Activated T-helper 2 cell treated with anti-CD3 and anti-CD28 coated beads, Interferon-gamma antibody, Interleukin-2, Interleukin-4, amounts not matched to agents 10 μg/mL and 5 μg/mL and 100 μg/mL, durations not matched to agents 14 hours and 24 hours and 36 hours (primary cell): Measurements from ENCODE around the gene ERO1B. TPM values are rescaled to one million over a fixed set of nuclear protein-coding genes. Genes with fewer than 3 reads are reported as not detected.
"Not testable (repeated sequence)": the region's sequence is repeated elsewhere in the genome, so short reads cannot be mapped to it uniquely, and the experiment has no call there.

Experiments
- DNase-seq: peaks from one replicate; pipeline ENCODE4 v3.0.0; 2021; ENCODE audit warnings: low spot score
- H3K27ac Mint-ChIP-seq: one replicate; pipeline ENCODE4 v1.8.0; 2021; ENCODE audit warnings: mixed read lengths
- H3K27me3 Mint-ChIP-seq: one replicate; pipeline ENCODE4 v1.8.0; 2021; ENCODE audit warnings: low read depth, mixed read lengths
- H3K36me3 Mint-ChIP-seq: one replicate; pipeline ENCODE4 v1.8.0; 2021; ENCODE audit warnings: low read depth, mixed read lengths
- H3K4me1 Mint-ChIP-seq: one replicate; pipeline ENCODE4 v1.8.0; 2021; ENCODE audit warnings: low read depth, mixed read lengths
- H3K4me3 Mint-ChIP-seq: one replicate; pipeline ENCODE4 v1.8.0; 2021; ENCODE audit warnings: low read depth, mild to moderate bottlenecking, moderate library complexity, mixed read lengths
- H3K9me3 Mint-ChIP-seq: one replicate; pipeline ENCODE4 v1.8.0; 2021; ENCODE audit warnings: mixed read lengths
- intact Hi-C: fragments of 100-400 bp; cut with micrococcal nuclease; formaldehyde crosslinking; loops from one replicate; pipeline ENCODE4 v1.15.1; 2023
- total RNA-seq: library from RNA; stranded (reverse); gene quantifications from 2 replicates; pipeline ENCODE4 v1.2.3, GENCODE V29; 2022

ERO1B gene
- total RNA-seq: 2.4 and 3.2 TPM in 2 replicates

GRCh38 chr1:236281654-236282424 lies at the start of gene ERO1B:
ERO1B (minus strand) TSS chr1:236281958; CDS start chr1:236281783, 175 bp downstream.
- Mint-ChIP-seq H3K27me3 (peaks cover 22% of the 10 kb centered on the region), H3K36me3 (peaks cover 2% of the 10 kb centered on the region), H3K27ac (peak within 1 kb of the TSS; percentile 53), H3K4me1 (peaks cover 34% of the 10 kb centered on the region), H3K9me3 (no peaks in the 10 kb centered on the region), H3K4me3 (peak within 1 kb of the TSS; percentile 83)
- peak; percentile 96 for DNase-seq
- intact Hi-C loops: loop anchor here (1.0 to 5.0 kb wide), 5 partner anchors 140 to 513 kb away; partner anchors contain the start of genes GPR137B, LGALS8 and MTR

- DNase-seq, H3K27me3 Mint-ChIP-seq, H3K4me1 Mint-ChIP-seq, H3K27ac Mint-ChIP-seq, intact Hi-C loops, H3K9me3 Mint-ChIP-seq, H3K4me3 Mint-ChIP-seq, H3K36me3 Mint-ChIP-seq: not testable (repeated sequence)
Observed at GRCh38 chr1:236331412-236331811, 49.7 kb upstream of the ERO1B start.

- Mint-ChIP-seq H3K4me1 (no peaks in the 10 kb centered on the region), H3K36me3 (no peaks in the 10 kb centered on the region), H3K27ac (no peak overlapping the region), H3K27me3 (peaks cover 4% of the 10 kb centered on the region), H3K9me3 (peaks cover 22% of the 10 kb centered on the region), H3K4me3 (no peak overlapping the region)
- intact Hi-C loops: no loop called here
- DNase-seq: no peak
Observed at GRCh38 chr1:236326432-236326831, 44.7 kb upstream of the ERO1B start.

GRCh38 chr1:236325567-236325966 lies 43.8 kb upstream of the ERO1B start:
- intact Hi-C loops: no loop called here
- H3K27me3 Mint-ChIP-seq: peaks cover 4% of the 10 kb centered on the region
- no peaks in the 10 kb centered on the region for H3K4me1 Mint-ChIP-seq
- DNase-seq: no peak
- H3K9me3 Mint-ChIP-seq: peaks cover 29% of the 10 kb centered on the region
- H3K36me3 Mint-ChIP-seq: no peaks in the 10 kb centered on the region
- no peak overlapping the region for H3K27ac Mint-ChIP-seq
- no peak overlapping the region for H3K4me3 Mint-ChIP-seq

- peaks cover 4% of the 10 kb centered on the region for H3K27me3 Mint-ChIP-seq
- no peak overlapping the region for H3K27ac Mint-ChIP-seq
- H3K36me3 Mint-ChIP-seq: no peaks in the 10 kb centered on the region
- intact Hi-C loops: no loop called here
- DNase-seq: no peak
- no peak overlapping the region for H3K4me3 Mint-ChIP-seq
- H3K4me1 Mint-ChIP-seq: no peaks in the 10 kb centered on the region
- peaks cover 29% of the 10 kb centered on the region for H3K9me3 Mint-ChIP-seq
Observed at GRCh38 chr1:236323819-236324411, 42.2 kb upstream of the ERO1B start.

GRCh38 chr1:236322566-236323409 lies 41.0 kb upstream of the ERO1B start:
- intact Hi-C loops: no loop called here
- Mint-ChIP-seq H3K4me1 (no peaks in the 10 kb centered on the region), H3K27ac (no peak overlapping the region), H3K9me3 (peaks cover 29% of the 10 kb centered on the region), H3K27me3 (peaks cover 4% of the 10 kb centered on the region), H3K36me3 (no peaks in the 10 kb centered on the region), H3K4me3 (no peak overlapping the region)
- DNase-seq: no peak

GRCh38 chr1:236321101-236321500 lies 39.3 kb upstream of the ERO1B start:
- no peak overlapping the region for H3K27ac Mint-ChIP-seq
- no peak for DNase-seq
- peaks cover 4% of the 10 kb centered on the region for H3K27me3 Mint-ChIP-seq
- peaks cover 29% of the 10 kb centered on the region for H3K9me3 Mint-ChIP-seq
- H3K36me3 Mint-ChIP-seq: no peaks in the 10 kb centered on the region
- intact Hi-C loops: no loop called here
- no peak overlapping the region for H3K4me3 Mint-ChIP-seq
- H3K4me1 Mint-ChIP-seq: no peaks in the 10 kb centered on the region

GRCh38 chr1:236320671-236321070 lies 38.9 kb upstream of the ERO1B start:
- peaks cover 29% of the 10 kb centered on the region for H3K9me3 Mint-ChIP-seq
- H3K36me3 Mint-ChIP-seq: no peaks in the 10 kb centered on the region
- no peaks in the 10 kb centered on the region for H3K4me1 Mint-ChIP-seq
- H3K27me3 Mint-ChIP-seq: peaks cover 4% of the 10 kb centered on the region
- intact Hi-C loops: no loop called here
- DNase-seq: no peak
- no peak overlapping the region for H3K4me3 Mint-ChIP-seq
- H3K27ac Mint-ChIP-seq: no peak overlapping the region

- no peak for DNase-seq
- Mint-ChIP-seq H3K4me1 (no peaks in the 10 kb centered on the region), H3K27me3 (peaks cover 4% of the 10 kb centered on the region), H3K36me3 (no peaks in the 10 kb centered on the region), H3K9me3 (peaks cover 29% of the 10 kb centered on the region), H3K4me3 (no peak overlapping the region), H3K27ac (no peak overlapping the region)
- intact Hi-C loops: no loop called here
Observed at GRCh38 chr1:236320214-236320613, 38.5 kb upstream of the ERO1B start.

GRCh38 chr1:236316437-236316836 lies 34.7 kb upstream of the ERO1B start:
- H3K27ac Mint-ChIP-seq: no peak overlapping the region
- intact Hi-C loops: no loop called here
- H3K4me1 Mint-ChIP-seq: no peaks in the 10 kb centered on the region
- DNase-seq: no peak
- no peak overlapping the region for H3K4me3 Mint-ChIP-seq
- H3K36me3 Mint-ChIP-seq: no peaks in the 10 kb centered on the region
- peaks cover 6% of the 10 kb centered on the region for H3K9me3 Mint-ChIP-seq
- H3K27me3 Mint-ChIP-seq: peaks cover 3% of the 10 kb centered on the region

- intact Hi-C loops: no loop called here
- Mint-ChIP-seq H3K27ac (no peak overlapping the region), H3K27me3 (peaks cover 3% of the 10 kb centered on the region), H3K9me3 (no peaks in the 10 kb centered on the region), H3K4me3 (no peak overlapping the region), H3K4me1 (no peaks in the 10 kb centered on the region), H3K36me3 (no peaks in the 10 kb centered on the region)
- no peak for DNase-seq
Observed at GRCh38 chr1:236315518-236315917, 33.8 kb upstream of the ERO1B start.

- DNase-seq: no peak
- Mint-ChIP-seq H3K36me3 (no peaks in the 10 kb centered on the region), H3K4me1 (no peaks in the 10 kb centered on the region), H3K9me3 (no peaks in the 10 kb centered on the region), H3K27me3 (peaks cover 3% of the 10 kb centered on the region), H3K27ac (no peak overlapping the region), H3K4me3 (no peak overlapping the region)
- intact Hi-C loops: no loop called here
Observed at GRCh38 chr1:236315092-236315491, 33.3 kb upstream of the ERO1B start.

GRCh38 chr1:236314050-236314449 lies 32.3 kb upstream of the ERO1B start:
- H3K4me3 Mint-ChIP-seq, H3K27ac Mint-ChIP-seq, H3K27me3 Mint-ChIP-seq, DNase-seq, H3K9me3 Mint-ChIP-seq, H3K4me1 Mint-ChIP-seq, intact Hi-C loops, H3K36me3 Mint-ChIP-seq: not testable (repeated sequence)
